HG03354 (cell line): Measurements from ENCODE around the gene PAX7.

Source experiments
- ATAC-seq: cut with Tn5 transposase; IDR thresholded peaks from one replicate; pipeline ENCODE4 v1.9.1; 2021; ENCODE audit warnings: mild to moderate bottlenecking; ENCODE audit not compliant: unreplicated experiment, poor library complexity, severe bottlenecking

PAX7 gene

DNA sequence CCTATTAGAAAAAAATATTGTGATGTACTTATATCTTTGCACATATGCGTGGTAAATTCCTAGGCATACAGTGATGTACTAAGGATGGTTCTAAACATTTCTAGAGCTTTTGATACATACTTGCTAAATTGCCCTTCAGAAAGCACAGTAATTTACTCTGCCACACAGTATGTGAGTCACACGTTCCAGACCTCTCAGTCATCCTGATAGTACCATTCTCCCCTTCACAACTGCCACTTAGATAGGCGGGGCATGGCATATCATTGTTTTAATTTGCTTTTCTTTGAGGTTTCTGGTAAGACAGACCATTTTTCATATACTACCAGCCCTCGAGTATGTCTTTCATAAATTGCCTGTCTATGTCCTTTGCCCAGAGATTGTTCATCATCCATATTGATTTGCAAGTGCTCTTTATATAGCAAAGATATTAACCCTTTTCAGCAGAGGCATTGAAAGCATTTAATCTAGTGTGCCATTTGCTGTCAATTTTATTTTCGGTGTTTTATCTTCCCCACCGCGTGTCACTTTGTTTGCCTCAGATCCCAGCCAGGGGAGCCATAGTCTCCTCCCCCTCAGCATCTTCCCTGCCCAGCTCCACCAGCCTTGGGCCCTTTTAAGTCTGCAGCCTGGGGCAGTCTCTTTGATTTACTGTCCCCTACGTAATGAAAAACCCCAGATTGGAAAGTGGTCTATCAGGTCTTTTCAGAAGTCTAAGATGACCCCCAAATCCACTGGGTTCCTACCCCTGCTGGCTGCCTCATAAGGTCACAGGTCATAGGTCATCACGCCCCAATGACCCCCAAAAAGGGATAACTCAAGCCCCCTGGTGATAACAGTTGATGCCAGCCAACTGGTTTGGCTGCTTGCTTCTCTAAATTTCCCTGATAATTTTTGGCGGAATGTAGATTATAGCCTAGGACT lies 11.8 kb upstream of the PAX7 start:
- ATAC-seq = no peak

DNA sequence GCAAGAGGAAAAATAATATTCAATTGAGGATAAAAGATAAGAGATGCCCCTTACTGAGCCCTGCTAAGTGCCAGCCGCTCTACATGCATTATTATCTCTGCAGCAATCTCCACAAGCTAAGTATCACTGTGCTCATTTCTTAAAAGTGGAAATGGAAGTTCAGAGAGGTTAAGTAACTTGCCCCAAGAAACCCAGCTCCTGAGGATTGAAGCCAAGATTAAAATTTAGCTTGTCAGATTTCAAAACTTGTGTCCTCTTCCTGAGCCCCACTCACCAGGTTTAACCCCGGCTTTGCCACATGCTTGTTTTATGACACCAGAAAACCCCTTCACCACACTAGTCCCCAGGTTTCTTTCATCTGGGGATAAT lies 11.2 kb upstream of the PAX7 start:
- ATAC-seq = no peak

DNA sequence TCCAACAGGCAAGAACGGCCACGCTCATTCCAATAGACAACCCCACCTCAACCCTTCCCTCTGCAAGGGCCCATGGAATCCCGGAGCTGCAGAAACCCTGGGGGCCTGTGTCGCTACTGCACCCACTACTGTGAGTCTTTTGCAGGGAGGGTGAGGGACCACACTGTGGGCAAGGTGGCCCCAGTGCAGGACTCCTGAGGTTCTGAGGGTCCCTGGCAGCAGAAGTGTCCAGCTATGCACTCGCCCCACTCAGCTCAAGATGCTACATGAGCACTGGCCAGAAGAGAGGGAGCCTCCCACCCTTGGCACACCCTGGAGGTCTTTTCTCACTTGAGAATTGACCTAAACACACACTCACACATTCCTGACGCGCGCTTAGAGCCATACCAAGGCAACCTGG lies 2.1 kb upstream of the PAX7 start:
- ATAC-seq = no peak

DNA sequence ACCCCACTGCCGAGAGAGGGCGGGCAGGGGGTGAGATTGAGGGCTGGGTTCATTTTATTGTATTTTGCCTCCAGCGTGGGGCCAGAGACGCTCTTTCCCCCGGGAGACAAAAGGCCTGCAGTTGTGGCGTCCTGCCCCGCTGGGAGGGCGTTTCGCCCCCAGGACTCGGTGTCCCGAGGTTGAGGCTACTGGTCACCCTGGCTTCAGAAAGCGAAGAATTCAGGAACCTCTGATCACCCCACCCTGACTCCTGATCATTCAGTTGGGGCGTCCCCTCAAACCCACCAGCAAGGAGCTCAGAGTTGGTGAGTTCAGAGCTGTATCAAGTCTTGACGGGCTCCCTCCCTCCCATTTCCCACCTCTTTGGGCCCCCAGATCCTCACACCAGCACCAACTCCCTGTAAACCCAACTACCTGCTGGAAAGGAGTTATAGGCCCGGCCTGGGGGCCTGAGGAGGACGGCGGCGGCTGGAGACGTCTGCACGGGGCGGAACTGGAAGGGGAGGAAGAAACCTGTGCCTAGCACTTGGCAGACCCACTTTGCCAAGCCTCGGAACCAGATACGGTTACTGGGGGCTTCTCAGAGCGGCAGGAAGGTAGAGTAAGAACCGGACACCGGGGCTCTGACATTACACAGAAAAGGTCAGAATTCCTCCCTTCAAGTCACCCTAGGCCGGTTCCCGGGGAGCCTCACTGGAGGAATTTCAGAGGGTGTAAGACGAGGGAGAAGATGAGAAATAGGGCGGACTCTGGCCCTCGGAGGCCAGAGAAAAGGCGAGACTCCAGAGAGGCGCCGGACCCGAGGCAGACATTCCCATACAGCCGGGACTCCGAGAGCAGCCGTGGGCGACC lies 761 bp upstream of the PAX7 start:
- ATAC-seq = no peak

DNA sequence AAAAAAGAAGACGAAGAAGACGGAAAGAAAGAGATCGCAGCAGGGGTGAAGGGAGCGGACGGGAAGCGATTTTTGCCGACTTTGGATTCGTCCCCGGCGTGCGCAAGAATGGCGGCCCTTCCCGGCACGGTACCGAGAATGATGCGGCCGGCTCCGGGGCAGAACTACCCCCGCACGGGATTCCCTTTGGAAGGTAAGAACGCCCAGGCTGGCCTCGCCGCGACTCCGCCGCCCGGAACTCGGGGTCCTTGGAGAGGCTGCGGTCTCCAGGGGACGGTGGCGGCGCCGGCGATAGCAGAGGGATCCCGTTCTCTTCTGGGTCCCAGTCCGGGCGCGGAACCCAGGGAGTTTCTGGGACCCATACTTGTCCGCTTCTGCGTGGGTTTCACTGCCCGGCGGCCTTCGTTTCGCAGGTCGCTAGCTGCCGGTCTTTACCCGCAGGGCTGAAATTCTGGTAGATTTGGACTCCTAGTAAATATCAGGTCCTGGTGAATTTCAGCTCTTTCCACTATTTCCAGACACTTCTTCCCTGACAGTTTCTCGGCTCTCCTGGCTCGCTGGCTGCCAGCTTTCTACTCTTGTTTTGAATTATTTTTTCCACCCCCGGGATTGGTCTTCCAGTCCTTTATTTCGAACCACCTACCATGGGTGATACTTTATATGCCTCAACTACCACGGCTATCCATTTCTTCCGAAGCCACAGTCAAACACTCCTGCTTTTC lies 1.0 kb downstream of the PAX7 start:
- no peak for ATAC-seq

DNA sequence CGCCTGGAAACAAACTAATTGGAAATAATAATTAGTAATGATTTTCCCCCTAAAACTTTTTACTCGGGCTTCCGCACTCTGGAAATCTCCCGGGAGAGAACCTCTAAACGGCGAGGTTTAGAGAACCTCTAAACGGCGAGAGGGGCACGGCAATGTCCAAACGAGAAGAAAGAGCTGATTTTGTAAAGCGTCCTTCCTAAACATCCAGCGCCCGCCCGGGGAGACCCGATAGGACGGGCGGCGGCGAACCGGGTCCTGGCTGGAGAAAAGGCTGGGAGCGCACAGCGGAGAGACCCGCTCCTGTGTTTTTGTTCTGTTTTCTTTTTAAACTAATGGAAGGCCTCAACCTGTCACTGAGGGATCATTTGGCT lies 1.6 kb downstream of the PAX7 start:
- no peak for ATAC-seq

DNA sequence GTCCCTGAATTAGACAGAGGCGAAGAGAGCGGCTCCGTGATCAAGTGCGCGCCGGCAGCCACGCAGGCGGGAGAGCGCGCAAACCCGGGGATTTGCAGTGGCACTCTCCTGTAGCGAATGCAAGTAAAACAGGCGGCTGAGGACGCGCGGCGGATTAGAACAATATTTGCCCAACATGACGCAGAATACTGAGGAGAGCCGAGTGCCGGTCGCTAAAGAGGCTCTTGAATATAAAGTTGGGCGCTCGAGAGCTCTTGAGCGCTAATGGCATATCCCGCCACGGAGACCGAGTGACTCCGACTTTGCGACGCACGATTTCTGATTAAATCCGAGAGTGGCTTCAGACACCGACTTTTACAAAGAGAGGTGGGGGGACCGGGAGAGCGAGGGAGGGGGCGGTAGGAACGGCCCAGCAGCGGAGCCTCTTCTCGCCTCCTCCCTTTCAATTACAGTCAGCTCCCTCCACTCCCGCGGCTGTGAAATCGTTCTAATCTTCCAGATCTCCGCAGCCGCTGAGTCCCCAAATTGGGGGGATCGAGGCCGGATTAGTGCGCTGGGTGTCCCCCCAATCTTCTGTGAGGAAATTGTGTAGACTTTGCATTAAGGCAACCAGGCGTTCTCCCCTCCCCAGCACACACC lies 2.3 kb downstream of the PAX7 start:
- no peak for ATAC-seq

DNA sequence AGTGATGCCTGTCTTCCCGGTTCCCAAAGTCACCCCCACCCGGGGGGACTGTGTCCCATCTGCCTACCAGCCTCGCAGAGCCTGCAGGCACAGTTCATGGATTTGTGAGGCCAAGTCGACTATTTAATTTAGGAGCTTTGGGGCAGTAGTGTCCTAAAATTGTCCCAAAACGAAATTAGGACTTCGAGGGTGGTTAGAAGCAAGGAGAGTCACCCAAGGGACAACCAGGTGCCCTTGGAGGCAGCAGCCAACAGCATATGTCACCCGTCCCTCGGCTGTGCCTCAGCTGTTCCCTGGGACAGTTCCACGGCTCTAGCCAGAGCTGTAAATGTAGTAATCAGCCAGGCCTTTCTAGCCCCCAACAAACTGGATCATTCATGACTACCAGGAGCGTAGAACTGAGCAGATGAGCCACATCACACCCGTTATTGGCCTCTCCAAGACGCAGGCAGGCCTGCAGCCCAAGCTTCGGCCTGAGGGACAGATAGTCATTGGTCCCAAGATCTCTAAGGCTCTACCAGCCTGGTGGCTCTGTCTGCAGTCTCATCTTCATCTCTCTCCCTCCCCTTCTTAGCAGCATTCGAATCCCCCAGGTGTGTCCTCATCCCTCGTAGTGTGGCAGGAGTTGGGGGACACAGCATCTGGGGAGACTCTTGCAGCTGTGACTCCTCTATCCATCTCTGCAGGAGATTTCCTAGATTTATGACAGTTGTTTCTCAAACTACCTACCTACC lies 2.9 kb downstream of the PAX7 start:
- ATAC-seq = no peak

DNA sequence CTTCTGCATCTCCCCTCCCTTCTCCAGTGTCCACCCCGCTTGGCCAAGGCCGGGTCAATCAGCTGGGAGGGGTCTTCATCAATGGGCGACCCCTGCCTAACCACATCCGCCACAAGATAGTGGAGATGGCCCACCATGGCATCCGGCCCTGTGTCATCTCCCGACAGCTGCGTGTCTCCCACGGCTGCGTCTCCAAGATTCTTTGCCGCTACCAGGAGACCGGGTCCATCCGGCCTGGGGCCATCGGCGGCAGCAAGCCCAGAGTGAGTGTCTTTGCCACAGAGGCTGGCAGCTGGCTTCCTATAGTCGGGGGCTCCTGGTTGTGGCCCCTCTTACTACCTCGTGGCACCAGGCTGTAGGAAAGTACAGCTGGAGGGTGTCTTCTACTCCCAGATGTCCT lies 3.6 kb downstream of the PAX7 start:
- no peak for ATAC-seq

DNA sequence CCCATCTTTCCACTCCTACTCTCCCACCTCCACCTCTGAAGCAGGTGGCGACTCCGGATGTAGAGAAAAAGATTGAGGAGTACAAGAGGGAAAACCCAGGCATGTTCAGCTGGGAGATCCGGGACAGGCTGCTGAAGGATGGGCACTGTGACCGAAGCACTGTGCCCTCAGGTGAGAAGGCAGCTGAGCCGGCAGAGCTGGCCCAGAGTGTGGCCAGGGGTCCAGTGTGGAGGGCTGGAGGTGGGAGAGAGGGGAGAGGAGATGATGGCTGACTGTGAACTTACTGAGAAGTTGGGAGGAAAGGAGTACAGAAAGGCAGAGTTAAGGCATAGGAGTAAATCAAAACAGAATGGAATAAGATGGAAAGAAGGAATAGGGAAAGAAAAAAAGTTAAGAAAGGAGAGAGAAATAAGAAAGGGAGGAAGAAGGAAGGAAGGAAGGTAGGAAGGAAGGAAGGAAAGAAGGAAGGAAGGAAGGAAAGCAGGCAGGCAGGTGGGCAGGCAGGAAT lies 4.5 kb downstream of the PAX7 start:
- no peak for ATAC-seq

DNA sequence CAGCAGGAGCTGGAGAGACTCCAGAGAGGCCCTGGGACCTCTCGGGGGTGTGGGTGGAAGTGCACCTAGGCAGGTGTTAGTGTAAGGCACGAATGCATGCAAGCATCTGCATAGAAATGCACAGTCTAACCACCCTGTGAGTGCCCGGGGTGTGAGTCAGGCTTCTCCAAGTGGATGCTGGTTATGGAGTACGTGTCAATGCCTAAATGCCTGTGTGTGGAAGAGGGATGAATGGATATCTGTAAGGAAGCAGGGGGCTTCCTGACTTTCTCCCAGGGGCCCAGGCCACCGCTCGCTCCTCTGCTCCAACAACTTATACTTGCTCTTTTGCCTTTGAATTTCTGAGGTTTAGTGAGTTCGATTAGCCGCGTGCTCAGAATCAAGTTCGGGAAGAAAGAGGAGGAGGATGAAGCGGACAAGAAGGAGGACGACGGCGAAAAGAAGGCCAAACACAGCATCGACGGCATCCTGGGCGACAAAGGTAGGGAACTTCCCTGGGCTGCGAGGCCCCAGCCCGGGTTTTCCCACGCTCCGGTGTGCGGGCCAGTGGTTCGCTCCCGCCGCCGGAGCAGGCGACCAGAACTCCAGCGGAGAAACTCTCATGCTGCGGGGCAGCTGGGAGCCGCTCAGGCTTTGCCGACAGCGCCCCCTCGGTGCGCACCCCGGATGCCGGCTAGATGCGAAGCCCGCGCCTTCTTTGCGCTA lies 5.4 kb downstream of the PAX7 start:
- ATAC-seq = no peak

DNA sequence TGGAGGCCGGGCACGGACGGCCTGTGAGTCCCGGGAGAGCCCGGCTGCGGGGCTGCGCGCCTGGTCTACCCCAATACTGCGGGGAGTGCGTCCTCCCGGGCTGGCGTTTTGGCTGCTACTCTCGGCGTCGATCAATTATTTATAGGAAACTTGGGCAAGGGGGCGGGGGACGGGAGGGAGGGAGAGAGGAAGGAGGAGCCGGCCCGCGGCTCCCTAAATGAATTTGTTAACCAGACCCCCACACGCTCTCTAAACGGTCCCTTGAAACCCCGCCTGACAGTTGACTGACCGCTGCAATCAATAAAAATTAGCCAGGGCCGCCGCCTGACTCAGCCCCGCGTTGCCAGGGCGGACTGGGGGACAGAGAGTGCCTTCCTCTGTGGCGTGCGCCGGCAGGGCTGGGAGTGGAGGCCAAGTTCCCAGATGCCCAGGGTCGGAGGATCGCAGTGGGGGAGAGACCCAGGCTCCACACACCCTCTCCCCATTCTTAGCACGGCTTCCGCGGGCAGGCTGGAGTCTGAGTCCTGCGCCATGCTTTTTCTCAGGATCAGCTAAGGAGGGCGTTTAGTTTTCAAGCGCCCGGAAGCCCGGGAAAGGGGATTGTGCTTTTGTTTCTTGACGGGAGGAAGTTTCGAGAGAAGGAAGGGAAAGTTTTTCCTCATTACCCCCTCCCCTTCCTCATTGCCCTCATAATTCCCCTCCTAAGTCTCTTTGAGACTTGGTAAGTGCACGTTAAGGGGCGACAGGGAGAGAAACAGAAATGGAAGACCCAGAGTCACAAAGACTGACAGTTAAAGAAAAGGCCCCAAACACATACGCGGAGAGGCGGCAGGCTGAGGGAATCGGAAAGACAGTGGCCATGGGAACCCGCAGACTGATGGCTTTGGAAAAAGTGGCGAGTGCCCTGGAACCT lies 6.2 kb downstream of the PAX7 start:
- no peak for ATAC-seq

DNA sequence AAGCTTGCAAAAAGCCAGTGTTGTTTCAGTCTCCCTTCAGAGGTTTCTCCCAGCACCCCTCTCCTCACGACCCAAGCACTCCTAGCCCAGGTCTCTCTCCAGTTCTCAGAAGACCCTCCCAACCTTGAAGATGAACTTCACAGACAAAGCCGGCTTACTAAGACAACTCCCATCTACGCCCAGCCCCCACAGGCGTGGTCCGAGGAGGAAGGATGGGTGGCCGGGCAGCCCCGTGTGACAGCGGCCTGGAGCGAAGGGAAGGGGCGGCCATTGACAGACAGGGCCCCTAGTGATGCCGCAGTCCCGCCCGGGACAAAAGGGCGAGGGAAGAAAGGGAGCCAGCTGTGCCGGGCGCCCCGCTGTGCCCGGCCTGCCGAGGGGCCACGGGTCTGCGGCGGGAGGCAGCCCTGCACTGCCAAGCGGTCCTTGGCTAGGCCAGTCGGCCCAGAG lies 6.9 kb downstream of the PAX7 start:
- no peak for ATAC-seq

DNA sequence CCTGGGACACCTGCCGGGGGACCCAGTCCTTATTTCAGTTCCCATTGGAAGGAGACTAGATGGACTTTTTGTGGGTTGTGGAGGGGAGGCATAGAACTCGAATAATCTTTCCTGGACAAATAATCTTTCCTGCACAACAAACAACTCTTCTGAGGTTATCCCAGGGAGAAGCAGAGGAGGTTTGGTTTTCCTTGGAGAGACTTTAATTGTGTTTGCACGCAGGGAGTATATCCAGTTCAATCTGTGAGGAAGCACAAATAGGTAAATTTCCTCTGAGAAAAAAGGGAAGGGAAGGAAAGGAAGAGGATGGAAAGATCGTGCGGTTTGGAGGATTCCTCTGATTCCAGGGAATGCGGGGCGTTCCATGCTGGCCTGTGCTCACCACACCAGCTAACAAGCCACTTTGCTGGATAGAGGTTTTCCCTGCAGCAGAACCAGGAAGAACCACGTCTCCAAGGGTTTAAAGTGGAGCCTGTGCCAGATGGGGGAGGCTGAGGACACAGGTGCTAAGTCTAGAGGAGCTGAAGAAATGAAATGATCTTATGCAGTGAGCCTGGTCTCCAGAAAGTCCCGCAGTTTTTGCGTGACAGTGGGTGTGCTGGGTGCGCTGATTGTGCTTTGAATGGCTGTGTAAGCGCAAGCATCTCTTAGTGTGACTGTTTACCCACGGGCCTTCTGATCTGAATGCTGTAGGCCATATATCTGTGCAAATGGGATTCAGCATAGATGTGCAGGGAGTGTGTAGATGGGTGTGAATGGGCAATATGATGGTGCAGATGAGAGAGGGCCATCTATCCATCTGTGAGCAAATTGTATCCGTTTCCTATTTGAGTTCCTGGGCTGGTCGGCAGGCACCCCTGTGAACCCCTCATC lies 7.6 kb downstream of the PAX7 start:
- ATAC-seq = no peak

DNA sequence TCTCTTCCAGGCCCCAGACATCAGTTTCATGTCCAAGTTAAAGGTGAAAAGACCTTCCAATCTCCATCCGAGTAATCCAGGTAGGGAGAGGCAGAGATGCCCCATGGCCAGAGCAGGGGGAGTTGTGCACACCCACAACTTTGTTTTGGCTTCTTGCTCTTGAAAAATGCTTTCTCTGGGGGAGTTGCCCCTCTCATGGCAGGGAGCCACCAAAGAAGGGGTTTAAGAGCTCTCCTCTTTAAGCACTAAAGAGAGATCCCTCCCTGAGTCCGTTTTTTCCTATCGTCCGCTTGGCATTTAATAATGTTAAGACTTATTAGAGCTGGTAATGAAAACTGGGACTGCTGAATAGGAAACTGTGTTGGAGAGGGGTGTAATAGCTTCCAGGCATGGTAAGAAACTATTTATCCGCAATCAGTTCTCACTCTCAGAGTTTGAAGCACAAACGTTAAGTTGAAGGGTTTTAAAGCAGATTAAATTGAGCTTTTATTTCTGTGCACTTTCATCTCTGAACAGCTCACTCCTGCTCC lies 8.3 kb downstream of the PAX7 start:
- ATAC-seq = no peak

DNA sequence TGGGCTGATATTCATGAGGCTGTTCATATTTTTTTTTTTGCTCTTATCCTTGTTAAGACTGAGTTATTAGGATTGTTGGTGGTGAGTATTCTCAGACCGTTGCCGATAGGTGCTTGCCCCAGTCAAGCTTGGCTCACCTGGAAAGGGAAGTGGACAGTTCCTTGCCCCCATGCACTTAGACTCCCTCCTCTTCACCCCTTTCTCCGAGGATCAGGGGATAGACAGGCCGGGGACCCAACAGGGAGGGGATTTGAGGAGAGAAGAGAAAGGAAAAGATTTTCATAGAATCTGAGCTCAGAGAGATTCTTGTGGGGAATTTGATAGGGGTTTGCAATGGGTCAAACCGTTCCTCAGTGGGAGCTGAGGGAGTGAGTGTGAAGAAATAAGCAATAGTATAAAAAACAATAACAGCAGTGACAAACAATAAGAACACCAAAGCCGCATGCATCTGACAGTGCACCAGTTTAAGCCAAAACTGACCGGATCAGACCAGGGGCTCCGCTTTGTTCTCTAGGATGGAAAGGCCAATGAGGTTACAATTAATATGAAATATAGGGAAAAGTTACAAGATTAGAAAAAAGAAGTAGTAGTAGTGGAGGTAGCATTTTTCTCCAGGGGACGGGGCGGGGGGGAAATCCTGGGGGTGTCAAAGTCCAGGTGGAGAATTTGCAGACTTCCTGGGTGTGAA lies 8.9 kb downstream of the PAX7 start:
- no peak for ATAC-seq
